Left renal cortex interstitium (tissue), 4 donors: ENCODE data around the gene TRMT6. TPM values are rescaled to one million over a fixed set of nuclear protein-coding genes. Genes with fewer than 3 reads are reported as not detected.

ENCODE experiments used
- DNase-seq, 4 donors: peaks; one replicate each; pipeline ENCODE4 v3.0.0-alpha.2; 2013; ENCODE audit warnings: low read depth in 4 of 4, low spot score in 2 of 4, missing footprints in 1 of 4
- polyA plus RNA-seq, 4 donors: library from polyadenylated mRNA; unstranded; fragments of 120-200 nt; gene quantifications; one replicate each; pipeline ENCODE4 v1.2.1, GENCODE V29; 2013; ENCODE audit not compliant: insufficient read length in 4 of 4

Gene TRMT6
- polyA plus RNA-seq, 4 donors = 16.2 to 20.2 (median 18.6) TPM

DNA sequence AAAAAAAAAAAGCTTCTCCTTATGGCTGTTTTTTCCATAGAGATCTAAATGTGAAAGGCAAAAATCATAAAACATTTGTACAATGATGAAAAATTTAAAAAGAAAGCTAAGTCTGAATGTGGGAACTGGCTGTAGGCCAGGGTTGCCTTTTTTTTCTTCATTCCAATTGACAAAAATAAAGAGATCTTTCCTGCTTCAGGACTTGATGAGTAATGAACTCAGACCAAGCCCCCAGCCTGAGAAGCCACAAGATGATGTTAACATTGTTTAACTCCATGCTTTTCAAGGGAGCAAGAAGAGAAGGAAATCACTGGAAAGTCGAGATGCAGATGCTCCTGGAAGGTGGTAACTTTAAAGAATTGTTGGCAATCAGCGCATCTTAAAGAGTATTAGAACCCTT, 41.4 kb downstream of the TRMT6 start:
- DNase-seq = no peak

DNA sequence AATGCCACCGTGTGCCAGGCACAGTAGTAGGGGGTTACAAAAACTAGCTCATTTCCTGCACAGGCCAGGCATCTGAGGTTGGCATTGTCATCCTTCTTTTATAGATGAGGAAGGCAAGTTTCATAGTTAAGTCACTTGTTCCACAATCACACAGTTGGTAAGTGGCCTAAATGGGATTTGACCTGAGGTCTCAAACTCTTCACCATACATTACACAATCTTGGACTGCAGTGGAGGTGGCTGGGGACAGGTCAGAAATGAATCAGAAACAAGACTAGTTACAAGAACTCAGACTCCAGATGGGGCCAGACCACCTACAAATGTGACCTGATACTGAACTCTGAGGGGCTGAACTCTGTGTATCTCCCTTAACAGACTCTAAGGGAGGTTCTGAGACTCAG, 49.4 kb downstream of the TRMT6 start:
- no peak for DNase-seq

DNA sequence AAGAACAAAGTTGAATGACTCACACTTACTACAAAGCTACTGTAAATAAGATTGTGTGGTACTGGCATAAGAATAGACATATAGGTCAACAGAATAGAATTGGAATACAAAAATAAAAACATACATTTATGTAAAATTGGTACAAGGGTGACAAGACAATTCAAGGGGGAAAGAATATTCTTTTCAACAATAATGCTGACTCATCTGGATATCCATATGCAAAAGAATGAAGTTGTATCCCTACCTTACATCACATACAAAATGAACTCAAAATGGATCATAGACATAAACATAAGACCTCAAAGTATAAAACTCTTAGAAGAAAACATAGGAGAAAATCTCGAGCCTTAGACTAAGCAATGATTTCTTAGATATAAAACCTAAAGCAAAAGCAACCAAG, 50.9 kb downstream of the TRMT6 start:
- DNase-seq = no peak

DNA sequence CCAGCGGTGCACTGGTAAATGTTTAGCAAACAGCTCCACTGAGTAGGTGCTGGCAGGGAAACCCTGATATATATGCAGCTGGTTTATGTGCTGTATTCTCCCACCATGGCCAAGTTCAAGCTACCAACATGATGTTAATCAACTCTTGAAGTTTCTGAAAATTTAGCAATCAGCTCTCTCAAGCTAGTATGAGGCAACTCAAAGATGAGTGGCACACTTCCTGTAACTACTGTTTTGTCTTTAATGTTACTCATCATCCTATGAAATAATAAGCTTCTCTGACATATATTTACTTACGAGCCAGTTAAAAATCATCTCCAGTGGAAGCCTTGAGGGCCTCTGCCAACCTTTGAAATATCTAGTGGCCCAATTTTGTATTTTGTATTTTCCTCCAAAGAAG, 54.7 kb downstream of the TRMT6 start:
- DNase-seq = no peak

DNA sequence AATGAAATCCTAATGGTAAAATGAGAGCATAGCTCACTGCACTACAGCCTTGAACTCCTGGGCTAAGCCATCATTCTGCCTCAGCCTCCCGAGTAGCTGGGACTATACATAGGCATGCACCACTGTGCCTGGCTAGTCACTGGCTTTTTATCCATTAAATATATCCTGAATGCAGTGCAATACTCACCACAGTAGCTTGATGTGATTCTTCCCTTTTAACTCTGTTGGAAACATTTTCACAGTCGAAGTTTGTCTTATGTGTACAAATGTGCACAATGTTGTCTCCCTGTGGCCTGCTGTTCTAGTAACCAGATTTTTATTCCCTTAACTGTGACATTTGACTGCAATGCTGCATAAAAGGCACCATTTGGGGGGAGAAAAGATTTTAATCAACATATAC, 56.7 kb downstream of the TRMT6 start:
- DNase-seq = no peak

DNA sequence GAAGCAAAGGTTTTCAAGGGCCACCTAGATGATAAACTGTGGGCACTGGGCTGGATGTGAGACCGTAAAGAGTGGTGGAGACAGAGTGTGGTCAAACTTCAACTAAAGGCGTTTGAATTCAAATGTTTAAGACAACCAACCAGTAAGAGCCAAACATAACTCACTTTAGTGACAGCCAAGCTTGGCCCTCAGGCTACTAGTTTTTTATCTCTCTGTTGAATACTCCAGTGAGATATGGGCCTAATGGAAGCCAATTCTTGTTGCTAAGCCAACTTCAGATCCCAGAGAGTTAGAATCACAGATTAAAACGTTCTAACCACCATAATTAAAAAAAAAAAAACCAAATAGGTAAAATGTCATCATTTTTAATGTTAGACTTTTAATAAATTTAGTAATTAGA, 57.3 kb downstream of the TRMT6 start:
- DNase-seq = no peak

DNA sequence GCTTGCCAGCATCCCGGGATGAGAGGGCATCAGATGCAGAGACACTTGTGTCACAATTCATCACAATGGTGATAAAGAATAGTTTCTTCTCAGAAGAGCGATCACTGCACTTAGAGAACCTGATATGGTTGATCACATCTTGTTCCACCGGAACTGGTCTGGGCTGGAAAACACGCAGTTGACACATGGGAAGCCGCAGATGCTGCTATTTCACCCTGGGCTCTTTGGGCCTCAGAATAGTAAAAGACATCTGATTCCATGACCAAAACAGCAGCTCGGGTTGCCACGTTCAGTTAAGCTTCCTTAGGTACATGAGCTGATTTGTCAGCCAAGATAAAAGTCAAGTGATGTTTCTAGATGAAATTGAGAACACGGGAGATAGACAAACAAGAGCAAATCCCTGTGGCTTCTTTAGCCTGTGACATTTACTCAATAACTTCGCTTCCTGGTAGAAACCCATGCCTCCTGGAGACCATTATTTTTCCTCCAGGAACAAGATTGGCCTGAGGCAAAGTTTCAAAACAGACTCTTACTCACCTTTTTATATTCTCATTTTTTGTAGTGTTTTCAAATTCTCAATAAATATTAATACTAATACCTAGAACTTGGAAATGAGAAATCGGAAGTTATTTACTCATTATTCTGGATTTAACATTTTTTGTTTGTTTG, 59.4 kb downstream of the TRMT6 start:
- no peak for DNase-seq

DNA sequence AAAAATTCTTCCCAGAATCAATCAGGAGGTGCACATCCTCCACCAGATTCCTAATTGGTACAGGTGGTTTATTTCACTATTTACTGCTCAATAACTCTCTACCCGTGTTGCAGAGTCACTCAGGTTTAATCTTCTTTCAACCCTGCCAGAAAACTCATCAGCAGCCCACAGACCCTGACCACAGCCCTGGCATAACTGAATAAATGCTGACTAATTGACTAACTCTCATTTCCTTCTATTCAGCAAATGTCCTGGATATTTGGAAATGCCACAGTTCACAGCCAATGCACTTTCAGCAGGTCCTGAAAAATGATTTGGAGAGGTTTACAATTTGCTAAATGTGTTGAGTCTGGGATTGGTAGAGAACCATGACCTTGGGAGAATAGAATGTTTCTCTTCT, 62.3 kb downstream of the TRMT6 start:
- DNase-seq = no peak

DNA sequence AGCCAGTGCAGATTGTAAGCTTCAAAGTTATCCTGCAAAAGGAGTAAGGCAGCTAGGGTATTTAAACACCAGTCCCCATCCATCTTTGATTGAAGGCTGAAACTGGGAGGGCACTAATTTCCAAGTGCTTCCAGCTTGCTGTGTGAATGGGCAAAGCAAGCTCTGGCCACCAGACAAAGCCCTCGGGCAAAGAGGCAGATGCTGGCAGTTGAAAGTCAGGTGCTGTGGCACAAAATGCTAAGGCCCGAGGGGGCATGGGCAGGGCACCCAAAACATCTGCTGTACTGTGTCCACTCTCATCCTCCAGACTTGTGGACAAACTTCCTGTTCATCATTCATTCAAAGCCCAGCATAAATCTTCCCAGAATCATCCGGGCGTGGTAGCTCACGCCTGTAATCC, 62.9 kb downstream of the TRMT6 start:
- DNase-seq = no peak

Other genes starting within 250 kb of the TRMT6 start
- 10 to 100 TPM in 2 of 4 donors, 1 to 10 TPM in 2; 8.3 to 11.7 (median 10.1) TPM for gene SHLD1, start 200.1 kb downstream of the TRMT6 start, polyA plus RNA-seq
- 1 to 10 TPM; 3.0 to 4.9 (median 3.5) TPM for gene CHGB, start 39.0 kb downstream of the TRMT6 start, polyA plus RNA-seq
- 10 to 100 TPM; 11.2 to 20.3 (median 14.8) TPM for gene MCM8, start 119 bp upstream of the TRMT6 start, polyA plus RNA-seq
- gene CRLS1, start 55.6 kb upstream of the TRMT6 start, polyA plus RNA-seq = 10 to 100 TPM; 72.8 to 85.0 (median 80.0) TPM
- gene LRRN4, start 103.5 kb upstream of the TRMT6 start, polyA plus RNA-seq = 10 to 100 TPM in 3 of 4 donors, 1 to 10 TPM in 1; 8.8 to 20.2 (median 13.9) TPM
- gene FERMT1, start 172.5 kb upstream of the TRMT6 start, polyA plus RNA-seq = 1 to 10 TPM; 2.6 to 4.5 (median 3.2) TPM